ENCODE results near the gene SLC16A10.
"Not testable (repeated sequence)": the region's sequence is repeated elsewhere in the genome, so short reads cannot be mapped to it uniquely, and the experiment has no call there.

Gene SLC16A10

GRCh38 chr6:111198841-111199240 is 111.5 kb downstream of the SLC16A10 start:
- H3K27me3 ChIP-seq (replicated peaks; ENCODE audit: control insufficient read depth, insufficient read depth, low read length), result no peaks in the 10 kb centered on the region

GRCh38 chr6:111199935-111200334 is 112.6 kb downstream of the SLC16A10 start:
- H3K4me3 ChIP-seq (replicated peaks; ENCODE audit: low read depth, low read length), result no peak overlapping the region
- no peak for DNase-seq (ENCODE audit: extremely low read depth, insufficient read length)
- H3K36me3 ChIP-seq (ENCODE audit: control insufficient read depth, insufficient read depth, low read length), result no peaks in the 10 kb centered on the region
- TF ChIP-seq CTCF (IDR thresholded peaks at IDR 0.05; ENCODE audit: insufficient read depth, low read length, poor library complexity, severe bottlenecking), result no peak
- H3K27me3 ChIP-seq (replicated peaks; ENCODE audit: control insufficient read depth, insufficient read depth, low read length), result no peaks in the 10 kb centered on the region

More at GRCh38 chr6:111198841-111199240, 111.5 kb downstream of the SLC16A10 start:
- H3K4me3 ChIP-seq (replicated peaks; ENCODE audit: low read depth, low read length), result no peak overlapping the region
- DNase-seq (ENCODE audit: extremely low read depth, insufficient read length), result no peak
- no peaks in the 10 kb centered on the region for H3K36me3 ChIP-seq (ENCODE audit: control insufficient read depth, insufficient read depth, low read length)
- TF ChIP-seq CTCF (IDR thresholded peaks at IDR 0.05; ENCODE audit: insufficient read depth, low read length, poor library complexity, severe bottlenecking), result no peak

- no peak overlapping the region for H3K4me3 ChIP-seq (replicated peaks; ENCODE audit: low read depth, low read length)
- TF ChIP-seq CTCF (IDR thresholded peaks at IDR 0.05; ENCODE audit: insufficient read depth, low read length, poor library complexity, severe bottlenecking), result no peak
- H3K27me3 ChIP-seq (replicated peaks; ENCODE audit: control insufficient read depth, insufficient read depth, low read length), result no peaks in the 10 kb centered on the region
- no peaks in the 10 kb centered on the region for H3K36me3 ChIP-seq (ENCODE audit: control insufficient read depth, insufficient read depth, low read length)
- DNase-seq (ENCODE audit: extremely low read depth, insufficient read length), result no peak
Observed at GRCh38 chr6:111200350-111201243, 113.3 kb downstream of the SLC16A10 start.

- DNase-seq (ENCODE audit: extremely low read depth, insufficient read length), result no peak
- H3K36me3 ChIP-seq (ENCODE audit: control insufficient read depth, insufficient read depth, low read length), result no peaks in the 10 kb centered on the region
- H3K4me3 ChIP-seq (replicated peaks; ENCODE audit: low read depth, low read length), result no peak overlapping the region
- no peak for TF ChIP-seq CTCF (IDR thresholded peaks at IDR 0.05; ENCODE audit: insufficient read depth, low read length, poor library complexity, severe bottlenecking)
- H3K27me3 ChIP-seq (replicated peaks; ENCODE audit: control insufficient read depth, insufficient read depth, low read length), result no peaks in the 10 kb centered on the region
Observed at GRCh38 chr6:111201244-111201554, 113.9 kb downstream of the SLC16A10 start.

GRCh38 chr6:111201764-111202163 is 114.5 kb downstream of the SLC16A10 start:
- Histone ChIP-seq H3K27me3 (replicated peaks; ENCODE audit: control insufficient read depth, insufficient read depth, low read length) (no peaks in the 10 kb centered on the region), H3K4me3 (replicated peaks; ENCODE audit: low read depth, low read length) (no peak overlapping the region), H3K36me3 (ENCODE audit: control insufficient read depth, insufficient read depth, low read length) (no peaks in the 10 kb centered on the region)
- DNase-seq (ENCODE audit: extremely low read depth, insufficient read length), result no peak
- TF ChIP-seq CTCF (IDR thresholded peaks at IDR 0.05; ENCODE audit: insufficient read depth, low read length, poor library complexity, severe bottlenecking), result no peak

- DNase-seq (ENCODE audit: extremely low read depth, insufficient read length); H3K4me3 ChIP-seq (replicated peaks; ENCODE audit: low read depth, low read length); H3K36me3 ChIP-seq (ENCODE audit: control insufficient read depth, insufficient read depth, low read length); H3K27me3 ChIP-seq (replicated peaks; ENCODE audit: control insufficient read depth, insufficient read depth, low read length): not testable (repeated sequence)
Observed at GRCh38 chr6:111203539-111203938, 116.2 kb downstream of the SLC16A10 start.

Measured in GM06990 (cell line).